Activated effector memory CD4-positive, alpha-beta T cell treated with anti-CD3 and anti-CD28 coated beads, Interleukin-2, amount 50 U/mL, for 16 hours (primary cell): ENCODE results near the gene ENDOU.

Source experiments
- DNase-seq: peaks from one replicate; pipeline ENCODE4 v3.0.0-alpha.2; 2020

Gene ENDOU

GRCh38 chr12:47742253-47742825 is 17.0 kb upstream of the ENDOU start:
- peak; percentile 92 for DNase-seq

GRCh38 chr12:47741340-47741703 is 16.0 kb upstream of the ENDOU start:
- peak; percentile 86 for DNase-seq

GRCh38 chr12:47740606-47741339 is 15.5 kb upstream of the ENDOU start:
- no peak for DNase-seq

- DNase-seq, result no peak
These were observed 14.7 kb upstream of the ENDOU start for GRCh38 chr12:47739979-47740378.

- no peak for DNase-seq
These were observed 14.0 kb upstream of the ENDOU start for GRCh38 chr12:47739297-47739696.

GRCh38 chr12:47737936-47738594 is 12.8 kb upstream of the ENDOU start:
- DNase-seq, result no peak

- DNase-seq, result no peak
These were observed 11.8 kb upstream of the ENDOU start for GRCh38 chr12:47736877-47737676.

- DNase-seq, result no peak
These were observed 10.9 kb upstream of the ENDOU start for GRCh38 chr12:47736216-47736615.

- no peak for DNase-seq
These were observed 10.4 kb upstream of the ENDOU start for GRCh38 chr12:47735649-47736048.

- DNase-seq, result no peak
These were observed 9.6 kb upstream of the ENDOU start for GRCh38 chr12:47734725-47735480.

GRCh38 chr12:47733142-47733541 is 7.9 kb upstream of the ENDOU start:
- DNase-seq, result no peak

- no peak for DNase-seq
These were observed 7.2 kb upstream of the ENDOU start for GRCh38 chr12:47732504-47732903.

GRCh38 chr12:47731723-47732122 is 6.4 kb upstream of the ENDOU start:
- DNase-seq, result no peak

- no peak for DNase-seq
These were observed 5.1 kb upstream of the ENDOU start for GRCh38 chr12:47730341-47730744.

- DNase-seq, result no peak
These were observed 3.9 kb upstream of the ENDOU start for GRCh38 chr12:47729233-47729632.

GRCh38 chr12:47725893-47726292 is 603 bp upstream of the ENDOU start:
- no peak for DNase-seq

GRCh38 chr12:47722941-47723631 is 2.2 kb downstream of the ENDOU start:
- no peak for DNase-seq

- DNase-seq, result no peak
These were observed 3.0 kb downstream of the ENDOU start for GRCh38 chr12:47722136-47722834.

GRCh38 chr12:47721431-47721973 is 3.8 kb downstream of the ENDOU start:
- DNase-seq, result no peak

GRCh38 chr12:47718531-47718930 is 6.8 kb downstream of the ENDOU start:
- DNase-seq, result no peak
